IPS-18c (cell line): ENCODE data around the gene BAZ1B.
A peak's percentile ranks its signal among the peaks of the same experiment; 100 is the strongest.
"Not testable (repeated sequence)": the region's sequence is repeated elsewhere in the genome, so short reads cannot be mapped to it uniquely, and the experiment has no call there.

Experiments used
- H3K4me3 ChIP-seq: 2 replicates; pipeline ENCODE4 v1.7.0; 2013; ENCODE audit warnings: low read depth, mild to moderate bottlenecking, low read length, moderate library complexity; ENCODE audit not compliant: insufficient read depth
- H3K9me3 ChIP-seq: one replicate; pipeline ENCODE4 v1.6.1; 2013; ENCODE audit warnings: mild to moderate bottlenecking, low read length, moderate library complexity; ENCODE audit not compliant: control insufficient read depth, insufficient read depth

BAZ1B gene

DNA sequence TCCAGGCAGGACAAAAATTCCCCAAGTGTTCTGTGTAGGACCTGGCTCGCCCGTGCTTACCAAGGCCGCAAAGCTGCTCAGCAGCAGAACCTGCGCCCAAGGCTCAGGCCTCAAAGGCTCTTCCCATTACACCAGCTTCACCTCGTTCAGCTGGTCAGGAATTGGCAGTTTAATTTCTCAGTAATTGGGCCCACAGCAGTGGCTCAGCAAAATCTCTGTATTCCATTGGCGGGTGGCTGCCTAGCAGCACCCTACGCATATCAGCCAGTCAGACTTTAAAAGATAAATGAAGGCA lies 82.7 kb downstream of the BAZ1B start:
- Histone ChIP-seq H3K4me3 (no peak overlapping the region), H3K9me3 (no peaks in the 10 kb centered on the region)

DNA sequence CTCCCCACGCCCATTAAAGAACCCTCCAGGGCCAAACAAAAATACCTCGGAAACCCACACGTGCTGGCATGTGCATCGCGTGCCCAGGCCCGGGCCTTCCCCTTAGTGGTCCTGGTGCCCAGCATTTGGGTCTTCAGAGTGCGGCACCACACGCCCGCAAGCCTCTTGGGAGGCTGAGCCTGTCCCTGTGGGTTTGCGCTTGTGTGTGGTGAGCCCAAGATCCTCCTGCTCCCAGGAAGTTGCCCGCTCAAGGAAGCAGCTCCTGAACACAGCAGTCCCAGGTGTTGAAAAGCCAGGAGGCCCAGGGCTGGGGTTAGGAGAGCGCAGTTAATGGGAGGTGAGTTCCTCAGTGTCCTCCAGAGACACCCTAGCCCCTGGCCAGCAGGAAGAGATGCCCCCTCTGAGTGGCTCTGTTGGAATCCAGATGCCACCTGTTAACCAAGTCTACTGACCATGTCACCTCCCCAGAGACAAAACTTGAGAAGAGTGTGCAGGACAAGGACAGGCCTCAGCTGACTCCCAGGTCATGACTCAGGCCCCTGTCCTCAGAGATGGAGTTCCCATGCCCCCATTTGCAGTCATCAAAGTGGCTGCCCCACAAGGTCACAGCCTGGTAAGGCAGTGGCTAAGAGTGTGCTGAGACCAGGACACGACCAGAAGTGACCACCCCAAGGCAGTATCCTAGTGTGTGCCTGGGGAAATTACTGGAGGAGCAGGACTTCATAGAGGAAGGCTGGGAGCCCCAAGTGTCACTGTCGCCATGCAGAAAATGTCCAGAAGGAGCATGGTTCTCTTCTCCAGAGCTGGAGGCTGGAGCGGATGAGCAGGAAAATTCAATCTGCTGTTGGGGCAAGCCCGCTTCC lies 83.3 kb downstream of the BAZ1B start:
- Histone ChIP-seq H3K9me3 (no peaks in the 10 kb centered on the region), H3K4me3 (no peak overlapping the region)

DNA sequence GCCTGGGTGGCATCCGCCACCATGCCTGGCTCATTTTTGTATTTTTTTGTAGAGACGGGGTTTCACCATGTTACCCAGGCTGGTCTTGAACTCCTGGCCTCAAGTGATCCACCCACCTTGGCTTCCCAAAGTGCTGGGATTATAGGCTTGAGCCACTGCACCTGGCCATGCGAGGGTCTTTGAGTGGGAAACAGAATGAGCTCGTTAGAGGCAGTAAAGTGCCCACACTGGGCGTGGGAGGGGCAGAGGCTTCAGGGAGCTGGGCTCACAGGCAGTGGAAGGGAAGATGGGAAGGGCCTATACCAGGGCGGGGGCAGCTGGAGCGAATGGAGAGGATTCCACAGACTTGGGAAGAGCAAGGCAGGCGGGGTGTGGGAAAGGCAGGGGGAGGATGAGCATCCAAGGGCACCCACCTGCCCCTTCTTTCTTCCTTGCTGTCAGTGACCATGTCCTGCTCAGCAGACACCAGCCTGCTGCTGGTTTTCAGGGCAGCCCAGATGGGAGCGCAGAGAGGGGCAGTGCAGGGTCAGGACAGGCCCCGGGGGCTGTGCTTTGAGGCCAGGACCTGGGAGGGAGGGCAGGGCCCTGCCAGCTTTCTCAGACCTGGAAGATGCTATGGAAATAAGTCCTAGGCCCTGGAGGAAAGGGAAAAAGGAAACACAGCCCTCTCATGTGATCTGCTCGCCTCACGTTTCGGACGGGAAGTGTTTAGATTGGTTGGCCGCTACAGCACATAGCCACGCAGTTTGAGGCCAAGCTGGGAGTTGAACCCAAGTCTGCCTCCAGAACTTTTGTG lies 84.3 kb downstream of the BAZ1B start:
- no peak overlapping the region for H3K4me3 ChIP-seq

DNA sequence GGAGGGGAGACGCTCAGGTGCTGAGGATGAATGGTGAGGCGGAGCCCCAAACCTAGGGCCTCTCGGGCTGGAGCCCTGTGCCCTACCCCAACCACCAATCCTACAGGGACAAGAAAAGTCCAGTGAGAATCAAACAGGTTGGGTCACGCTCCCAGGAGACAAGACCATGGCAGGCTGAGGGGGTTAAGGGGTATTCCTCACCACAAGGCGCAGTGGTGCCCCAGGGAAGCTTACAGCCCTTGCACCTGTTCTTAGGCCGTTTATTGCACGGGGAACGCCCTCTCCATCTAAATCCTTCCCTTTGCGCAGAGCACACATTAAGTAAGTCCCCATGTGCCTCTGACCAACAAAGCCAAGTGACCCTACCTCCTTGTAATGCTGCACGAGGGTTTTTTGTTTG lies 85.0 kb downstream of the BAZ1B start:
- Histone ChIP-seq H3K9me3 (no peaks in the 10 kb centered on the region), H3K4me3 (no peak overlapping the region)

More for the DNA sequence above, 84.3 kb downstream of the BAZ1B start:
- H3K9me3 ChIP-seq: no peaks in the 10 kb centered on the region

DNA sequence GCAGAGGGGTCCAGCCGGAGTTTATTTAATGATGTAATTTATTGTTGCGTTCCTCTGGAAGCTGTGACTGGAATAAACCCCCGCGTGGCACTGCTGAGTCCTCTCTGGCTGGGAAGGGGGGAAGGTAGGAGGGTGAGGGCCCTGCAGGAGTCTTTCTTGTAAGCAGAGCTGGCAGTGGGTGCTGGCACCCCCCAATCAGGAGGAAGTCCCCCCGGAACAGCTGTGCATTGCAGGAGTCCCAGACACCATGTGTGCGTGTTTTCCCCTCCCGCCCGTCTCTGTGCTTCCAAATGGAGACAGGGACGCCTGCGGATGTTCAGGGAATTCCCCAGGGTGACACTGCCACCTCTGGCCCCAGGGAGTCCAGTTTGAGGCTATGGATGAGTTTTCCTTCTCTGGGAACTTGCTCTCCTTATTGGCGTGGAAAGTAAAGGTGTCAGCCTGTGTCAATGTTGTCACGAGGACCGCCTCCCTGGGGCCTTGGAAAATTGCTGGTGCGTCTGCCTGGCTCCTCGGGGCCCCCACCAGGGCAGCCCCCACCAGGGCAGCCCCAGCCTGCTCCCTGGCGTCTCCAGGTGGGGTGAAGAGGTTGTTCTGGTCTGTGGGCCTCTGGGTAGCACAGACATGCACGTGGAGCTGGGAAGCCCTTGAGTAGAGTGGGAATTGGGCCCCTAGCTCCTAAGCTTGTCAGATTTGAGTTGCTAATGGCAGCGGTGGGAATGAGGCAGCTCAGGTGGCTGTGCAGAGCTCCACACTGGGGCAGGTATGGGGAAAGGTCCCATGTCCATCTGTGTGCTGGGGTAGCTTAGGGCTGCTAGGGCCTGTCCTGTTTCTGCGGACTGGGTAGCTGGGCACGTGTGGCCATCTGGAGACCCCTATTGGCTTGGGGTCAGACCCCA lies 85.8 kb downstream of the BAZ1B start:
- Histone ChIP-seq H3K4me3 (no peak overlapping the region), H3K9me3 (no peaks in the 10 kb centered on the region)

GRCh38 chr7:73435471-73436009 lies 86.6 kb downstream of the BAZ1B start:
- Histone ChIP-seq H3K4me3 (no peak overlapping the region), H3K9me3 (no peaks in the 10 kb centered on the region)

DNA sequence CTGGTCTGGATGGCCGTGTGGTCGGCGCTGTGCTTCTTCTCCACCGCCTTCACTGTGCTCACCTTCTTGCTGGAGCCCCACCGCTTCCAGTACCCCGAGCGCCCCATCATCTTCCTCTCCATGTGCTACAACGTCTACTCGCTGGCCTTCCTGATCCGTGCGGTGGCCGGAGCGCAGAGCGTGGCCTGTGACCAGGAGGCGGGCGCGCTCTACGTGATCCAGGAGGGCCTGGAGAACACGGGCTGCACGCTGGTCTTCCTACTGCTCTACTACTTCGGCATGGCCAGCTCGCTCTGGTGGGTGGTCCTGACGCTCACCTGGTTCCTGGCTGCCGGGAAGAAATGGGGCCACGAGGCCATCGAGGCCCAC lies 87.4 kb downstream of the BAZ1B start:
- Histone ChIP-seq H3K9me3 (no peaks in the 10 kb centered on the region), H3K4me3 (no peak overlapping the region)

GRCh38 chr7:73433924-73434700 lies 88.0 kb downstream of the BAZ1B start:
- no peaks in the 10 kb centered on the region for H3K9me3 ChIP-seq
- no peak overlapping the region; the same call in 1 of the 2 replicates for H3K4me3 ChIP-seq

DNA sequence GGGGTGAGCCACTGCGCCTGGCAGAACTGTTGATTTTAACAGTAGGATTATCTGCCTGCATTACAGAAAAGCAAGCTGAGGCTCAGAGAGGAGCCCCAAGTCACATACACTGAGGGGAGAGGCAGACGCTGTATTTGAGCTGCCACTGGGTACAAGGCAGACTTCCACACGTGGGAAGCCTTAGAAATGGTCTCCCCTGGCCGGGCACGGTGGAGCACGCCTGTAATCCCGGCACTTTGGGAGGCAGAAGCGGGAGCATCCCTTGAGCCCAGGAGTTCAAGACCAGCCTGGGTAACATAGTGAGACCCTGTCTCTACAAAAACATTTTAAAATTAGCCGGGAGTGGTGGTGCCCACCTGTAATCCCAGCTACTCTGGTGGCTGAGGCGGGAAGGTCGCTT lies 89.4 kb downstream of the BAZ1B start:
- no peaks in the 10 kb centered on the region for H3K9me3 ChIP-seq
- H3K4me3 ChIP-seq: no peak overlapping the region

DNA sequence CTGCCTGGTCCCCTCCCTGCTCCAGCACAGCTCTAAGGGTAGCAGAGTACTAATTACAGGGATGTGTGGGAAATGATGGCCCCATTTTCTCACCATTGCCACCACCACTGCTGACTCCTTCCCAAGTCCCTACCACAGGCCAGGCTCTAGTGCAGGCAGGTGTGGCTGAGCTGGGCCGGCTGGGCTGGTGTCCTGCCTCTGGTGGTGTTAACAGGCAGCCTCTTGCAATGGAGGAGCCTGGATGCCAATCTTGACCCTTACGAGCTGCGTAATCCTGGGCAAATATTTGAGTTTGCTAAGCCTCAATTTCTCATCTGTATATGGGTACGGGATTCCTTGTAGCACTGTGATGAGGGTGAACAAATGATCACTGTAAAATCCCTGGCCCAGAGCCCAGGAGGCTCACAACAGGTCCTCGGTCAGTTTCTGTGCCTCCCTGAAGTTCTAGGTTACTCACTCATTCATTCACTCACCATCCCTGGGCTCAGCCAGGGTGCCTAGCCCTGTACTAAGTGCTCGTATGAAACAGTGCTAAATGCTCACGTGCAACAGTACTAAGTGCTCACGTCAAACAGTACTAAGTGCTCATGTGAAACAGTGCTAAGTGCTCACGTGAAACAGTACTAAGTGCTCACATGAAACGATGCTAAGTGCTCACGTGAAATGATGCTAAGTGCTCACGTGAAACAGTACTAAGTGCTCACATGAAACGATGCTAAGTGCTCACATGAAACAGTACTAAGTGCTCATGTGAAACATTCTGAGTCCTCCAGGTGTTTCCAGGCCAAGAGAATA lies 90.9 kb downstream of the BAZ1B start:
- no peaks in the 10 kb centered on the region for H3K9me3 ChIP-seq
- H3K4me3 ChIP-seq: no peak overlapping the region

DNA sequence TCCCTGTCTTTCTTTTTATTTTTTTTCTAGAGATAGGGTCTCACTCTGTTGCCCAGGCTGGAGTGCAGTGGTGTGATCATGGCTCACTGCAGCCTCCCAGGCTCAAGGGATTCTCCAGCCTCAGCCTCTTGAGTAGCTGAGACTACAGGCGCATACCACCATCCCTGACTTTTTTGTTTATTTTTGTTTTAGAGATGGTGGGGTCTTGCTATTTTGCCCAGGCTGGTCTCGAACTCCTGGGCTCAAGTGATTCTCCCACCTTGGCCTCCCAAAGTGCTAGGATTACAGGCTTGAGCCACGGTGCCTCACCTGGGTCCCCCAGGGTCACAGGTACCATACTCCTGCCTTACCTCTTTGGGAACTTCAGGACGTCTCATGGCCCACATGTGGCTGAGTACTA lies 91.6 kb downstream of the BAZ1B start:
- H3K9me3 ChIP-seq, H3K4me3 ChIP-seq: not testable (repeated sequence)

- Histone ChIP-seq H3K9me3 (no peaks in the 10 kb centered on the region), H3K4me3 (no peak overlapping the region)
Observed at GRCh38 chr7:73429622-73430505, 92.2 kb downstream of the BAZ1B start.

- H3K4me3 ChIP-seq: peak overlapping the region; percentile 36; the same call in 1 of the 2 replicates
- H3K9me3 ChIP-seq: no peaks in the 10 kb centered on the region
Observed at GRCh38 chr7:73429215-73429614, 92.9 kb downstream of the BAZ1B start.

DNA sequence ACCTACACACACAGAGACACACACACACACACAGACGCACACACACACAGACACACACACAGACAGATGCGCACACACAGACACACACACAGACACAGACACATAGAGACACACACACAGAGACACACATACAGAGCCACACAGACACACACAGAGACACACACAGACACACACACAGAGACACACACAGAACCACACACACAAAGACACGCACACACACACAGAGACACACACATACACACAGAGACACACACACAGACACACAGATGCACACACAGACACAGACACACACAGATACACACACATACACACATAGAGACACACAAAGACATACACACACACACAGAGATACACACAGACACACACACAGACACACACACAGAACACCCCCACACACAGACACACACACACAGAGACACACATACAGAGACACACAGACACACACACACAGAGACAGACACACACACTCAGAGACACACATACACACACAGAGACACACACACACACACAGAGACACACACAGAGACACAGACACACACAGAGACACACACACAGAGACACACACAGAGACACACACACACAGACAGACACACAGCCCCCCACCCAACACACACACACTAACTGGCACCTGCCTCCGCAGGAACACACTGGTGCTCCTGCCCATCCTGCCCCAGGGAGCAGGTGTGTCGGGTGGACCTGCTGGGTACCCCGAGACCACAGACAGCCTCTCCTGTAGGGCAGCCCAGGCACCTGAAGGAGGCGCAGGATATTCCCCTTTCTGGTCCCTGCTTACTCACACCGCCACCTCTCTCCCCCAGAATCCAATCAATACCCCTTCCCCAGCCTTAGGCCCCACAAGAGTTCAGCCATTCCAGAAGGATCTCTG lies 93.9 kb downstream of the BAZ1B start:
- Histone ChIP-seq H3K4me3 (no peak overlapping the region), H3K9me3 (no peaks in the 10 kb centered on the region)
